Fibroblast of the aortic adventitia (primary cell): ENCODE results near the gene ZNF318. TPM values are rescaled to one million over a fixed set of nuclear protein-coding genes. Genes with fewer than 3 reads are reported as not detected.
"Not testable (repeated sequence)": the region's sequence is repeated elsewhere in the genome, so short reads cannot be mapped to it uniquely, and the experiment has no call there.

Experiments used
- DNase-seq: peaks from one replicate; pipeline ENCODE4 v3.0.0-alpha.2; 2010; ENCODE audit warnings: low read depth
- H3K4me3 ChIP-seq: 2 replicates; pipeline ENCODE4 v1.5.1; 2011; ENCODE audit warnings: low read depth, mild to moderate bottlenecking, control low read depth, low read length, moderate library complexity
- total RNA-seq: library from RNA; depleted of rRNA; stranded (reverse); fragments of >200 nt; gene quantifications from 2 replicates; pipeline ENCODE4 v1.2.3, GENCODE V29; 2012; ENCODE audit warnings: low replicate concordance
- TF ChIP-seq, protein P1 (sequence below): IDR thresholded peaks from 2 replicates; pipeline ENCODE4 v1.5.1; 2011; ENCODE audit warnings: mild to moderate bottlenecking, low read length, control low read depth, inconsistent platforms; ENCODE audit not compliant: insufficient read depth

ZNF318 gene
- total RNA-seq, 1 donor: 14.2 TPM

DNA sequence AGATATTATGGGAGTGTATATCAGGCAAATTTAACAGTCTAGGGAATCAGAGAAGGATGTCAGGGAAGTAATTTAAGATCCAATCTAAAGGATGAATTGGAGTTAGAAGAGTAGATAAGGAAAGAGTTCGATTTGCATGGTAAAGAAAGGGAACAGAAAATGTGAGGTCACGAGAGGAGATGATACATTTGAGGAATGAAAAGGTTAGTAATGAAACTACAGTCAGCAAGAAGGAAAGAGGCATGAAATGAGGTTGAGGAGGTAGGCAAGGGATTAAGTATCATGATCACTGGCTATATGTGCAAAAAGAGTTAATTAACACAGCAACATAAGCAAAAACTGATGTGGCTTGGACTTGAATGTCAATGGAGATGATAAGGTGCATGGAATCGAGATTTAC, 22.4 kb downstream of the ZNF318 start:
- TF ChIP-seq, protein P1, sequence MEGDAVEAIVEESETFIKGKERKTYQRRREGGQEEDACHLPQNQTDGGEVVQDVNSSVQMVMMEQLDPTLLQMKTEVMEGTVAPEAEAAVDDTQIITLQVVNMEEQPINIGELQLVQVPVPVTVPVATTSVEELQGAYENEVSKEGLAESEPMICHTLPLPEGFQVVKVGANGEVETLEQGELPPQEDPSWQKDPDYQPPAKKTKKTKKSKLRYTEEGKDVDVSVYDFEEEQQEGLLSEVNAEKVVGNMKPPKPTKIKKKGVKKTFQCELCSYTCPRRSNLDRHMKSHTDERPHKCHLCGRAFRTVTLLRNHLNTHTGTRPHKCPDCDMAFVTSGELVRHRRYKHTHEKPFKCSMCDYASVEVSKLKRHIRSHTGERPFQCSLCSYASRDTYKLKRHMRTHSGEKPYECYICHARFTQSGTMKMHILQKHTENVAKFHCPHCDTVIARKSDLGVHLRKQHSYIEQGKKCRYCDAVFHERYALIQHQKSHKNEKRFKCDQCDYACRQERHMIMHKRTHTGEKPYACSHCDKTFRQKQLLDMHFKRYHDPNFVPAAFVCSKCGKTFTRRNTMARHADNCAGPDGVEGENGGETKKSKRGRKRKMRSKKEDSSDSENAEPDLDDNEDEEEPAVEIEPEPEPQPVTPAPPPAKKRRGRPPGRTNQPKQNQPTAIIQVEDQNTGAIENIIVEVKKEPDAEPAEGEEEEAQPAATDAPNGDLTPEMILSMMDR: no peak
- no peak overlapping the region for H3K4me3 ChIP-seq
- no peak for DNase-seq

DNA sequence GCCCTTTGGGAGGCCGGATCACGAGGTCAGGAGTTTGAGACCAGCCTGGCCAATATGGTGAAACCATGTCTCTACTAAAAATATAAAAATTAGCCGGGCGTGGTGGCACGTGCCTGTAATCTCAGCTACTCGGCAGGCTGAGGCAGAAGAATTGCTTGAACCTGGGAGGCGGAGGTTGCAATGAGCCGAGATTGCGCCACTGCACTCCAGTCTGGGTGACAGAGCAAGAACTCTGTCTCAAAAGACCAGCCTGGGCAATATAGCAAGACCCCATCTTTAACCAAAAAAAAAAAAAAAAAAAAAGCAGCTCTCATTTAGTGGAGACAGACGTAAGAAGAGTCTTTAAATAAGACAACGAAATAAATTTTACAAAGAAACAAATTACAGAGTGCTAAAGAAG, 23.2 kb downstream of the ZNF318 start:
- DNase-seq: not testable (repeated sequence)

DNA sequence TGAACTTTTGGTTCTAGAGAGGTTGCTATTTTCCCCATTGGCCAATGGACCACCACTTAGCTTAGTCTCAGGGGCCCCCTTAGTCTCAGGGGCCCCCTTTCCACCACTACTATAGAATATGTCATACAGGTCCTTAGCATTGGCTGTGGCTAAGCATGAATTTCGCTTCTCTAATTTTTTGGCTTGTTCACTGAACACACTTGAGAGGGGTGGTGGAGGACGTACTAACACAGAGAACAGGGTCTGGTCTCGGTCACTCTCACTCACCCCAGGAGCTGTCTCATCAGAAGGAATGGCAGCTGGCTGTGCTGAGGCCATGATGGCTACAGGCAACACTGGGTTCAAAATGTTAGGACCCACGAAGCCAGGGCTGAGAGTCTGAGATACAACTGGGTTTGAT, 30.3 kb downstream of the ZNF318 start:
- DNase-seq: no peak

More for the DNA sequence above, 23.2 kb downstream of the ZNF318 start:
- not testable (repeated sequence) for H3K4me3 ChIP-seq

DNA sequence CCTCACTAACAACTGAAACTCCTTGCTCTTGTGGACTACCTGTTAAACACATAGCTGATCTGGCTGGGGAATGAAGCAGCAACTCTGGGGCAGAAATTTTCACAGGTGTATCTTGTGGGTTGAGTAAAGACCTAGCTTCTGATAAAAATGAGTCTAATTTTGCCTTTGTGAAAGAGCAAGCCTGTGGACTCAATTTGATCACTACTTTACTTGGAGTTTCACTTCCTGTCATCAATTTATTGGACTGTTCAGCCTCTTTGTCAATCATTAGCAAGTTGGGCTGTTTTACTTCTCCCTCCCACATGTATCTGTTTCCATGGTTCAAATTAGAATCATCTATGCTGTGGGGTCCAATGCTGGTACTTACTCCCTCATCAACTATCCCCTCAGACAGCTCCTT, 31.2 kb downstream of the ZNF318 start:
- no peak overlapping the region for H3K4me3 ChIP-seq
- TF ChIP-seq, protein P1: no peak
- no peak for DNase-seq

More for the DNA sequence above, 30.3 kb downstream of the ZNF318 start:
- TF ChIP-seq, protein P1: no peak
- no peak overlapping the region for H3K4me3 ChIP-seq

DNA sequence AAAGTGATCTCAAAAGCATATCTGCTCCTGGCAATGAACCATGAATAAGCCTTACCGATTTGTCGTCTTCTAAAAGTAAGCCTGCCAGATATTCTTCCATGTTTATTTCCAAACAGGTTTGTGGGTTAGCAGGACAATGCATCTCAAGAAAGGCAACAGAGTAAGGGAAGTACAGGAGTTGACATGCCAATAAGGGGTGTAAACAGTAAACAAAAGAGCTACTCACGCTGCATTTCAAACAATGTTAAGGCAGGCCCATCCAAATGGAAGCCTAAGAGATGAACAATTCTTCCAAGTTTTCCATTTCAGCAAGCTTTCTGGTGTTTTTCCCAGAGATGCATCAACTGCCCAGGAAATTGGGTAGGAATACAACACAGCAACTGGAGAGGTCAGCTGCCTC, 33.1 kb downstream of the ZNF318 start:
- H3K4me3 ChIP-seq: no peak overlapping the region
- DNase-seq: peak; percentile 17
- TF ChIP-seq, protein P1: no peak

DNA sequence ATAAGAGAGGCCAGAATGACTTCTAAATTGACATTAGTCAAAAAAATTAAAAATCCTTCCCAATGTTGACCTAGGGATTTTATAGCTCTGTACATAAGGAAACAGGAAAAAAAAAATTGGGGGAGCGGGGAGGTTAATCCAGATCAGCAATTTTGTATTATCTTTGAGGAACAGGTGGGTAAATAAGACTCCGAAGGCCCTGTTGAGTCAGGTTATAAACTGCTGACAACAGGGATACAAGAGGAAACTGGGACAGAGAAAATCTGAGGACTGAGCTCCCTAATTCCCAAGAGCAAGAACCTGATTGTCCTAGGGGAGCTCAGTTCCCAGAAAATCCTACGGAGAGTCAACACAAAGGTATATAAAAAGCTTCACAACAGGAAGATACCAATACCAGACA, 34.0 kb downstream of the ZNF318 start:
- TF ChIP-seq, protein P1: no peak
- DNase-seq: no peak
- H3K4me3 ChIP-seq: no peak overlapping the region

DNA sequence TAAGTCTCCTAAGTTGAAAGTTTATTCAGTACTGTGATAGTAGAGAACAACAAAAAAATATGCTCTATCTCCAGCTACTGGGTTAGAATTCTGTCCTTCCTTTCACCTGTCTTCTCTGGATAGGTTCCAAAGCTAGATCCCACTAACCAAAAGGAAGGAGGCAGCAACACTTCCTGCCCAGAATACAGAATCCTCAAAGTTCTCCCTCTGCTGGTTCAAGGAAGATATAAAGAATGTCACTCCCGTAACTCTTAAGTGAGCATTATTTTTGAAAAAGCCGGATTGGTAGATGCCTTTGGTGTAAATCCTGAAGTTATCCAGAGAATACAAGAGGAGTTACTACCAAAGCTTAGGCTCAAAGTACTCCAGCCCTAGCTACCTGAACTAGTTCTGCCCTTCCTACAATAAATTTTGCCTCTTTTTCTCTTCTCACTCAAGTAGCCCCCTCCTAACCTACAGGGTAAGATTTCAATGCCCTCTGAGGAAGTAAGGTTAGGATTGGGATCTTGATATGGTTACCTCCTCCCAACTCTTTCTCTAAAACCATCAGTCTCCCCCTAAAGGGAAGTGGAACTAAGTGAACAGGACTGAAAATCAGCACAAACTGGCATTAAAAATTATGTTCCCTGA, 34.9 kb downstream of the ZNF318 start:
- no peak overlapping the region for H3K4me3 ChIP-seq
- TF ChIP-seq, protein P1: peak; percentile 60
- DNase-seq: peak; percentile 71
